ENCODE measurements around the gene C11orf91. TPM values are rescaled to one million over a fixed set of nuclear protein-coding genes. Genes with fewer than 3 reads are reported as not detected.
"Not testable (repeated sequence)": the region's sequence is repeated elsewhere in the genome, so short reads cannot be mapped to it uniquely, and the experiment has no call there.

C11orf91 gene
- total and polyA plus RNA-seq, 12 donors: 0.22 to 0.27 TPM; not detected in 10

DNA sequence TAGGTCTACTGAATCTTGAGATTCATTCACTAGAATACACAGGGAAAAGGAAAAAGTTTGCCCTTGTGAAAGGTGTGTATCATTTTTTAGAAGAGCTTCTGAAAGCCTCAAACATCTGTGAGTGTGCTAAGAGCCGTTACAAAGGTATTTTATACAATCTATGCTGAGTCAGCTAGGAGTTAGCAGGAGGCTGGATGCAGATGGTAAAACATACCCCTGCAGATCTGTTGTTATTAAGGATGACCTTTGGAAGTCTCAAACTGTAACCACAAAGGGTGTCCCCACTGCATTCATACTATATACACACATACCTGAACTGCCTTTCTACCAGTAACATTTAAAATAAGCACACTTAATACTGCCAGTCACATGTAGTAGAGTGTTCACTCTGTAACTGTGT lies 8.4 kb upstream of the C11orf91 start:
- 76 to 97% (median 85%) methylated on average over 1 of the region's 1 CpG for WGBS, 4 donors
- H3K27ac ChIP-seq: no peak overlapping the region
- peaks cover 0 to 28% of the 10 kb centered on the region in 2 donors for H3K4me1 ChIP-seq (replicated peaks in 1 of 2)
- no peaks in the 10 kb centered on the region for H3K27me3 ChIP-seq
- DNase-seq: no peak
- peaks cover 0 to 28% of the 10 kb centered on the region in 2 donors for H3K36me3 ChIP-seq (replicated peaks in 1 of 2)
- H3K9me3 ChIP-seq (replicated peaks in 1 of 3): no peaks in the 10 kb centered on the region
- intact Hi-C loops (cut with DNase I): no loop called here
- no peak overlapping the region for H3K4me3 ChIP-seq
- no peak for TF ChIP-seq POLR2A (IDR thresholded peaks at IDR 0.05)
- TF ChIP-seq, protein P1, sequence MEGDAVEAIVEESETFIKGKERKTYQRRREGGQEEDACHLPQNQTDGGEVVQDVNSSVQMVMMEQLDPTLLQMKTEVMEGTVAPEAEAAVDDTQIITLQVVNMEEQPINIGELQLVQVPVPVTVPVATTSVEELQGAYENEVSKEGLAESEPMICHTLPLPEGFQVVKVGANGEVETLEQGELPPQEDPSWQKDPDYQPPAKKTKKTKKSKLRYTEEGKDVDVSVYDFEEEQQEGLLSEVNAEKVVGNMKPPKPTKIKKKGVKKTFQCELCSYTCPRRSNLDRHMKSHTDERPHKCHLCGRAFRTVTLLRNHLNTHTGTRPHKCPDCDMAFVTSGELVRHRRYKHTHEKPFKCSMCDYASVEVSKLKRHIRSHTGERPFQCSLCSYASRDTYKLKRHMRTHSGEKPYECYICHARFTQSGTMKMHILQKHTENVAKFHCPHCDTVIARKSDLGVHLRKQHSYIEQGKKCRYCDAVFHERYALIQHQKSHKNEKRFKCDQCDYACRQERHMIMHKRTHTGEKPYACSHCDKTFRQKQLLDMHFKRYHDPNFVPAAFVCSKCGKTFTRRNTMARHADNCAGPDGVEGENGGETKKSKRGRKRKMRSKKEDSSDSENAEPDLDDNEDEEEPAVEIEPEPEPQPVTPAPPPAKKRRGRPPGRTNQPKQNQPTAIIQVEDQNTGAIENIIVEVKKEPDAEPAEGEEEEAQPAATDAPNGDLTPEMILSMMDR (IDR thresholded peaks at IDR 0.05): no peak

DNA sequence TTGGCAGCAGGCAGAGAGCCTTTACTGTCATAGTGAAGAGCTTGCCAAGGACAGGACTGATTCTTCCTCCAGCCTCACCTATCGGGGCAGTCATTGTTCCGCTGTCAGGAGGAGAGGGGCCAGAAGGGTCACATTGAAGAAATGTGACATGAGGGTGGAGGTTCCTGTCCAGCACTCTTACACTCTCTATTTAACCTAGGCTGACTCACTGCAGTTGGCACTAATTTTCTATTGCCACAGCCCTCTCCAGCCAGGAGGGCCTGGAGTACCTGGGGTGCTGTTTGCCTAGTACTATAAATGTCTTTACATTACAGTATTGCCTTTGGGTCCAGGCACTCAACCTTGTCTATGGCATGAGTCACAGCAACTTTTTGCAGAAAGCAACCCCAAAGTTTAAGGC lies 7.2 kb upstream of the C11orf91 start:
- peak in 2 of 7 donors; percentile 20 to 36 for DNase-seq
- intact Hi-C loops (cut with DNase I); H3K9me3 ChIP-seq (replicated peaks in 1 of 3); H3K4me3 ChIP-seq; H3K27me3 ChIP-seq: not testable (repeated sequence)
- H3K36me3 ChIP-seq (replicated peaks in 1 of 2): peaks cover 0 to 24% of the 10 kb centered on the region in 2 donors
- peak overlapping the region in 1 of 5 donors; percentile 45 for H3K27ac ChIP-seq
- peaks cover 0 to 23% of the 10 kb centered on the region in 2 donors for H3K4me1 ChIP-seq (replicated peaks in 1 of 2)
- 70 to 100% (median 88%) methylated on average over 1 to 2 of the region's 2 CpGs; no CpG with 5 or more reads in 1 of the 4 donors for WGBS, 4 donors

DNA sequence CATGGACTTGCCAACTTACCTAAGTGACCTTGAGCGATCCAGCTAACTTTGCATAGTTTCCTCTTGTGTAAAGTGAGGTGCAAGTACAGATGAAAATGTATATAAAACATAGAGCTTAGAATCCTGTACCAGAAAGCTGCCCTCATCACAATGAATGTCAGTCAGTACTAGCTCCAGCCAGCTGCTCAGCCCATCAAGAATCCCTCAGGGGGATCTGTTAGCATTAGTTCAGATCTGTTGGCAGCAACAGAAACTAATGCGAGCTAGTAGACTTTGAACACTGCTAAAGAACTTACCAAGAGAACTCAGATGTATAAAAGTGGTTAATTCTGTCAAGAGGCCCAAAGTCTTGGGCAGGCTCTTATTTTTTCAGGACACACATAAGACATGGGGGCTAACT lies 6.3 kb upstream of the C11orf91 start:
- no peaks in the 10 kb centered on the region for H3K27me3 ChIP-seq
- H3K27ac ChIP-seq: peak overlapping the region in 2 of 5 donors; percentile 33 to 41
- TF ChIP-seq, protein P1 (IDR thresholded peaks at IDR 0.05): no peak
- H3K4me1 ChIP-seq (replicated peaks in 1 of 2): peaks cover 0 to 24% of the 10 kb centered on the region in 2 donors
- no peak for DNase-seq
- no peaks in the 10 kb centered on the region for H3K9me3 ChIP-seq (replicated peaks in 1 of 3)
- intact Hi-C loops (cut with DNase I): no loop called here
- H3K4me3 ChIP-seq: no peak overlapping the region
- H3K36me3 ChIP-seq (replicated peaks in 1 of 2): peaks cover 0 to 19% of the 10 kb centered on the region in 2 donors
- WGBS, 4 donors: 74 to 95% (median 91%) methylated on average over 2 of the region's 2 CpGs

DNA sequence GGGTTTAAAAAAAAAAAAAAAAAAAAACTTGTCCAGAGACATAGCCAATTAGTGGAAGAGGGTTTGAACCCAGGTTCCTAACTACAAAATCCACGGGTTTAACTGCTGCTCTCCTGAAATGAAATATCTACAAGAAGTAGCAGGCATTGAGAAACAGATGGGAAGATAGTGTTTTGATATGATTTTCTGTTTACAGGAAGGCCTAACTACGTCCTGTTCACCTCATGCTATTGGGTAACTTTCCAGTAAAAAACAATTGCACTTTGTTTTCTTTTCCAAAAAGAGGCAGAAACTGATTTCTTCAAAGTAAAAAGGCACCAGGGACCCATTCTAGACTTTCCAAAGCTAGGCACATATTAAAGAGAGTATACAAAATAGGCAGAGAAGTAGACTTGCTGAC lies 5.9 kb upstream of the C11orf91 start:
- Histone ChIP-seq H3K9me3 (replicated peaks in 1 of 3) (no peaks in the 10 kb centered on the region), H3K27me3 (no peaks in the 10 kb centered on the region), H3K4me3 (no peak overlapping the region), H3K4me1 (replicated peaks in 1 of 2) (peaks cover 0 to 28% of the 10 kb centered on the region in 2 donors), H3K27ac (peak overlapping the region in 2 of 5 donors; percentile 33 to 41), H3K36me3 (replicated peaks in 1 of 2) (peaks cover 0 to 19% of the 10 kb centered on the region in 2 donors)
- TF ChIP-seq, protein P1 (IDR thresholded peaks at IDR 0.05): no peak
- no peak for TF ChIP-seq POLR2A (IDR thresholded peaks at IDR 0.05)
- DNase-seq: no peak
- intact Hi-C loops (cut with DNase I): no loop called here
- 56 to 71% (median 60%) methylated on average over 2 of the region's 2 CpGs for WGBS, 4 donors
